Left renal pelvis (tissue), 4 donors: ENCODE measurements around the gene PPP1R17. TPM values are rescaled to one million over a fixed set of nuclear protein-coding genes. Genes with fewer than 3 reads are reported as not detected.

Experiments used
- polyA plus RNA-seq, 4 donors: library from polyadenylated mRNA; unstranded; fragments of 120-200 nt; gene quantifications; one replicate each; pipeline ENCODE4 v1.2.1, GENCODE V29; 2013; ENCODE audit not compliant: insufficient read length in 4 of 4

Gene PPP1R17
- polyA plus RNA-seq, 4 donors, result not detected

Other genes starting within 250 kb of the PPP1R17 start
- under 1 TPM in 2 of 4 donors, not detected in 2; 0.11 to 0.18 TPM for gene ITPRID1, start 173.1 kb upstream of the PPP1R17 start, polyA plus RNA-seq